H1 (cell line): Measurements from ENCODE around the gene NDFIP2.

ENCODE experiments used
- BRCA1 ChIP-seq: IDR thresholded peaks from 2 replicates; pipeline ENCODE4 v1.6.1; 2012; ENCODE audit warnings: low read depth, low read length, improper control_type of control experiment
- CTCF ChIP-seq, 3 experiments: IDR thresholded peaks; 1 replicate in 2 of 3; 2 replicates in 1 of 3; pipeline versions ENCODE4 v1.5.1 to v1.6.1; 2011; ENCODE audit warnings: low read length in 3 of 3, mild to moderate bottlenecking in 3 of 3, inconsistent platforms in 2 of 3, low read depth in 1 of 3, moderate library complexity in 1 of 3; ENCODE audit not compliant: insufficient read depth in 1 of 3; ENCODE audit errors: control extremely low read depth in 1 of 3
- HDAC2 ChIP-seq, 2 experiments: fragments of 300-600 bp in 1 of 2; sonication (generic) in 1 of 2; IDR thresholded peaks; 2 replicates each; pipeline ENCODE4 v1.6.1; 2011 to 2012; ENCODE audit warnings: low read depth in 2 of 2, low read length in 2 of 2, mild to moderate bottlenecking in 2 of 2, moderate library complexity in 2 of 2, borderline replicate concordance in 1 of 2, inconsistent platforms in 1 of 2
- JUND ChIP-seq: IDR thresholded peaks from 2 replicates; pipeline ENCODE4 v1.6.1; 2011; ENCODE audit warnings: mild to moderate bottlenecking, improper control_type of control experiment, low read length
- MAX ChIP-seq: IDR thresholded peaks from 2 replicates; pipeline ENCODE4 v1.6.1; 2012; ENCODE audit warnings: inconsistent platforms
- POLR2A ChIP-seq, 2 experiments: IDR thresholded peaks; 1 replicate in 1 of 2; 2 replicates in 1 of 2; pipeline ENCODE4 v1.6.1; 2011; ENCODE audit warnings: low read depth in 2 of 2, low read length in 2 of 2, mild to moderate bottlenecking in 2 of 2; ENCODE audit errors: control extremely low read depth in 1 of 2
- POLR2AphosphoS5 ChIP-seq: IDR thresholded peaks from 2 replicates; pipeline ENCODE4 v1.6.1; 2011; ENCODE audit warnings: low read depth, low read length
- RAD21 ChIP-seq, 2 experiments: IDR thresholded peaks in 1 of 2; conservative IDR thresholded peaks in 1 of 2; 2 replicates each; pipeline ENCODE4 v1.6.1; 2011; ENCODE audit warnings: low read depth in 2 of 2, low read length in 2 of 2, improper control_type of control experiment in 1 of 2, inconsistent platforms in 1 of 2, mild to moderate bottlenecking in 1 of 2, moderate library complexity in 1 of 2
- RNF2 ChIP-seq: fragments of 200-900, 300-1000 bp; sonication (generic); IDR thresholded peaks from 2 replicates; pipeline ENCODE4 v1.7.1; 2016; ENCODE audit warnings: borderline replicate concordance, low read depth, mild to moderate bottlenecking, antibody characterized with exemption, low read length; ENCODE audit not compliant: poor library complexity, severe bottlenecking; ENCODE audit errors: missing control alignments
- RXRA ChIP-seq: IDR thresholded peaks from 2 replicates; pipeline ENCODE4 v1.6.1; 2011; ENCODE audit warnings: low read depth, mild to moderate bottlenecking, low read length, moderate library complexity; ENCODE audit not compliant: insufficient read depth
- SIRT6 ChIP-seq: IDR thresholded peaks from one replicate; pipeline ENCODE4 v1.7.1; 2012; ENCODE audit warnings: low read length, inconsistent platforms
- SUZ12 ChIP-seq: fragments of 200-600 bp; sonication (generic); IDR thresholded peaks from 2 replicates; pipeline ENCODE4 v1.6.1; 2012; ENCODE audit warnings: mild to moderate bottlenecking, inconsistent platforms, low read length, moderate library complexity, mixed read lengths
- TCF12 ChIP-seq: IDR thresholded peaks from 2 replicates; pipeline ENCODE4 v1.6.1; 2011; ENCODE audit warnings: low read depth, mild to moderate bottlenecking, low read length
- YY1 ChIP-seq: IDR thresholded peaks from 2 replicates; pipeline ENCODE4 v1.6.1; 2011; ENCODE audit warnings: low read depth, mild to moderate bottlenecking, low read length

GRCh38 chr13:79497064-79497463, 16.1 kb downstream of the NDFIP2 start:
- TF ChIP-seq RAD21 (IDR thresholded peaks at IDR 0.05 in 1 of 2, conservative IDR thresholded peaks at IDR 0.05 in 1 of 2; ENCODE audit: low read depth in 2 of 2, low read length in 2 of 2) = no peak
- TF ChIP-seq CTCF (IDR thresholded peaks at IDR 0.05; ENCODE audit: control extremely low read depth in 1 of 3, insufficient read depth in 1 of 3, low read depth in 1 of 3, low read length in 3 of 3) = no peak
- TF ChIP-seq SIRT6 = no peak
- no peak for TF ChIP-seq BRCA1
- no peak for TF ChIP-seq HDAC2 (IDR thresholded peaks at IDR 0.05; ENCODE audit: borderline replicate concordance in 1 of 2, low read depth in 2 of 2, low read length in 2 of 2)
- TF ChIP-seq RXRA = no peak
- no peak for TF ChIP-seq TCF12
- no peak for TF ChIP-seq MAX
- no peak for TF ChIP-seq RNF2
- TF ChIP-seq YY1 = no peak
- TF ChIP-seq POLR2AphosphoS5 = no peak
- no peak for TF ChIP-seq SUZ12
- TF ChIP-seq POLR2A (IDR thresholded peaks at IDR 0.05; ENCODE audit: control extremely low read depth in 1 of 2, low read depth in 2 of 2, low read length in 2 of 2) = no peak
- TF ChIP-seq JUND = no peak
